ENCODE data around the gene C1orf53. TPM values are rescaled to one million over a fixed set of nuclear protein-coding genes. Genes with fewer than 3 reads are reported as not detected.

The C1orf53 gene
- total RNA-seq, 2 experiments from 2014 or later = 2.4 to 4.1 TPM

- intact Hi-C loops (cut with micrococcal nuclease; ENCODE audit: unreplicated experiment) = no loop called here
- H3K27ac ChIP-seq (ENCODE audit: low read depth, low read length, poor library complexity, severe bottlenecking) = no peak overlapping the region
- TF ChIP-seq, protein P1, sequence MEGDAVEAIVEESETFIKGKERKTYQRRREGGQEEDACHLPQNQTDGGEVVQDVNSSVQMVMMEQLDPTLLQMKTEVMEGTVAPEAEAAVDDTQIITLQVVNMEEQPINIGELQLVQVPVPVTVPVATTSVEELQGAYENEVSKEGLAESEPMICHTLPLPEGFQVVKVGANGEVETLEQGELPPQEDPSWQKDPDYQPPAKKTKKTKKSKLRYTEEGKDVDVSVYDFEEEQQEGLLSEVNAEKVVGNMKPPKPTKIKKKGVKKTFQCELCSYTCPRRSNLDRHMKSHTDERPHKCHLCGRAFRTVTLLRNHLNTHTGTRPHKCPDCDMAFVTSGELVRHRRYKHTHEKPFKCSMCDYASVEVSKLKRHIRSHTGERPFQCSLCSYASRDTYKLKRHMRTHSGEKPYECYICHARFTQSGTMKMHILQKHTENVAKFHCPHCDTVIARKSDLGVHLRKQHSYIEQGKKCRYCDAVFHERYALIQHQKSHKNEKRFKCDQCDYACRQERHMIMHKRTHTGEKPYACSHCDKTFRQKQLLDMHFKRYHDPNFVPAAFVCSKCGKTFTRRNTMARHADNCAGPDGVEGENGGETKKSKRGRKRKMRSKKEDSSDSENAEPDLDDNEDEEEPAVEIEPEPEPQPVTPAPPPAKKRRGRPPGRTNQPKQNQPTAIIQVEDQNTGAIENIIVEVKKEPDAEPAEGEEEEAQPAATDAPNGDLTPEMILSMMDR (conservative IDR thresholded peaks at IDR 0.05; ENCODE audit: low read length) = no peak
- no peak for TF ChIP-seq EZH2phosphoT487 (IDR thresholded peaks at IDR 0.05; ENCODE audit: borderline replicate concordance, low read depth, low read length)
- H3K4me2 ChIP-seq (ENCODE audit: low read length) = no peak overlapping the region
- BruUV-seq (replicated peaks) = no TSS peak
- no peak for DNase-seq (ENCODE audit: low spot score)
- H3K79me2 ChIP-seq (ENCODE audit: insufficient read depth, low read depth, low read length) = no peaks in the 10 kb centered on the region
- no peaks in the 10 kb centered on the region for H4K20me1 ChIP-seq (ENCODE audit: insufficient read depth, low read length)
- no peak overlapping the region for H3K4me3 ChIP-seq (ENCODE audit: low read depth, low read length, poor library complexity, severe bottlenecking)
- no peaks in the 10 kb centered on the region for H3K4me1 ChIP-seq (ENCODE audit: insufficient read depth, low read length, poor library complexity, severe bottlenecking)
- CTCF ChIA-PET (ENCODE audit: unreplicated experiment) = no interaction called here
- H3K9me2 ChIP-seq (ENCODE audit: insufficient read depth, low read length) = no peaks in the 10 kb centered on the region
- POLR2A ChIA-PET = no interaction called here
- H3K9me3 ChIP-seq (ENCODE audit: low read length) = no peaks in the 10 kb centered on the region
- H2AFZ ChIP-seq (ENCODE audit: low read length) = no peak overlapping the region
- H3K36me3 ChIP-seq (ENCODE audit: insufficient read depth, low read length) = no peaks in the 10 kb centered on the region
Observed at GRCh38 chr1:197917805-197918651, 15.6 kb downstream of the C1orf53 start.

- H4K20me1 ChIP-seq (ENCODE audit: insufficient read depth, low read length) = no peaks in the 10 kb centered on the region
- no TSS peak for BruUV-seq (replicated peaks)
- H3K4me2 ChIP-seq (ENCODE audit: low read length) = no peak overlapping the region
- no peaks in the 10 kb centered on the region for H3K9me3 ChIP-seq (ENCODE audit: low read length)
- intact Hi-C loops (cut with micrococcal nuclease; ENCODE audit: unreplicated experiment) = no loop called here
- TF ChIP-seq, protein P1 (conservative IDR thresholded peaks at IDR 0.05; ENCODE audit: low read length) = no peak
- no peak for TF ChIP-seq EZH2phosphoT487 (IDR thresholded peaks at IDR 0.05; ENCODE audit: borderline replicate concordance, low read depth, low read length)
- H3K27ac ChIP-seq (ENCODE audit: low read depth, low read length, poor library complexity, severe bottlenecking) = no peak overlapping the region
- no peak overlapping the region for H2AFZ ChIP-seq (ENCODE audit: low read length)
- no peaks in the 10 kb centered on the region for H3K9me2 ChIP-seq (ENCODE audit: insufficient read depth, low read length)
- ChIA-PET CTCF (ENCODE audit: unreplicated experiment) (interaction anchor here (0.6 kb wide), 1 partner anchor 442 kb away, joined by 4 read pairs; no protein-coding TSS in a partner anchor), POLR2A (interaction anchor here (0.6 kb wide), 1 partner anchor 17 kb away, joined by 6 read pairs; no protein-coding TSS in a partner anchor)
- H3K36me3 ChIP-seq (ENCODE audit: insufficient read depth, low read length) = no peaks in the 10 kb centered on the region
- H3K79me2 ChIP-seq (ENCODE audit: insufficient read depth, low read depth, low read length) = no peaks in the 10 kb centered on the region
- DNase-seq (ENCODE audit: low spot score) = no peak
- H3K4me3 ChIP-seq (ENCODE audit: low read depth, low read length, poor library complexity, severe bottlenecking) = no peak overlapping the region
- no peaks in the 10 kb centered on the region for H3K4me1 ChIP-seq (ENCODE audit: insufficient read depth, low read length, poor library complexity, severe bottlenecking)
Observed at GRCh38 chr1:197918807-197919345, 16.4 kb downstream of the C1orf53 start.

Measured in OCI-LY7 (cell line).